HG03521 (cell line): ENCODE results near the gene IRF5.

Source experiments
- ATAC-seq: cut with Tn5 transposase; IDR thresholded peaks from one replicate; pipeline ENCODE4 v1.9.1; 2021; ENCODE audit warnings: mild to moderate bottlenecking, moderate library complexity; ENCODE audit not compliant: unreplicated experiment

IRF5 gene, protein sequence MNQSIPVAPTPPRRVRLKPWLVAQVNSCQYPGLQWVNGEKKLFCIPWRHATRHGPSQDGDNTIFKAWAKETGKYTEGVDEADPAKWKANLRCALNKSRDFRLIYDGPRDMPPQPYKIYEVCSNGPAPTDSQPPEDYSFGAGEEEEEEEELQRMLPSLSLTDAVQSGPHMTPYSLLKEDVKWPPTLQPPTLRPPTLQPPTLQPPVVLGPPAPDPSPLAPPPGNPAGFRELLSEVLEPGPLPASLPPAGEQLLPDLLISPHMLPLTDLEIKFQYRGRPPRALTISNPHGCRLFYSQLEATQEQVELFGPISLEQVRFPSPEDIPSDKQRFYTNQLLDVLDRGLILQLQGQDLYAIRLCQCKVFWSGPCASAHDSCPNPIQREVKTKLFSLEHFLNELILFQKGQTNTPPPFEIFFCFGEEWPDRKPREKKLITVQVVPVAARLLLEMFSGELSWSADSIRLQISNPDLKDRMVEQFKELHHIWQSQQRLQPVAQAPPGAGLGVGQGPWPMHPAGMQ

DNA sequence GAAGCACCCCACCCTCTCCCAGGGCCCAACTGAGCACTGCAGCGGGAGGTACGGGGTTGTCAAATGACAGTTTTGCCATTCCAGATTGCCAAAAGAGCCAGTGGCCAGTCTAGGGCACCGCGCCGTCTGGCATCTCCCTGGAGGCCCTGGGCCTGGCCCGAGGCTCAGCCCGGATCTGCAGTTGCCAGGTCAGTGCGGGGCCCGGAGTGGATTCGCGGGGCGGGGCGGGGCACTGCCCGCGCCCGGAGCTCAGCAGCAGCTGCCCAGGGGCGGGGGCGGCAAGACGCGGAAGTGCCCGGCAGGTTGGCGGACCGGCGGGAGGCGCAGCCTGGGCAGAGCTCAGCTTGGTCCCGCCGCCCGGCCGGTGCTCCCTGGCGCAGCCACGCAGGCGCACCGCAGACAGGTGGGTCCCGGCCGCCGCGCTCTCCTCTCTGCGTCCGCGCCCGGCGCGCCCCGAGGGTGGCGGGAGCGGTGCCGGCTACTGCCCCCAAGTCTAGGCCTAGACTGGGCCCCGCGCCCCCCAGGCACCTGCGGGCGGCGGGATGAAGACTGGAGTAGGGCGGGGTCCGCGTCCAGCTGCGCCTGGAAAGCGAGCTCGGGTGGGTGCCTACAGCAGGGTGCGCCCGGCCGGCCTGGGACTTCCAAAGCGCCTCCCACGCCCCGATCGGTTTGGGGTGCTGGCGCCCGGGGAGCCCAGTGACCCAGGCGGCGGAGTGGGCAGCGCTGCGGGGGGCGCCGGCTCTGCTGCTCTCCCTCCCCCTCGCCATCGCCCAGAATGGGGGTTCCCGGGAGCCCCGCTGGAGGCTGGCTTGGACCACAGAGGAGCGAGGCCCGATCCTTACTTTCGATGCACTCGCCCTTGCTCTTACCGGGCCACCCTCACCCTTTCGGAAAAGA lies at the start of gene IRF5:
TSS of gene IRF5 (plus strand) at position 281 of the 897 bp plus-strand sequence. CDS start 4,155 bp downstream, outside the sequence.
- peak; percentile 11 for ATAC-seq

DNA sequence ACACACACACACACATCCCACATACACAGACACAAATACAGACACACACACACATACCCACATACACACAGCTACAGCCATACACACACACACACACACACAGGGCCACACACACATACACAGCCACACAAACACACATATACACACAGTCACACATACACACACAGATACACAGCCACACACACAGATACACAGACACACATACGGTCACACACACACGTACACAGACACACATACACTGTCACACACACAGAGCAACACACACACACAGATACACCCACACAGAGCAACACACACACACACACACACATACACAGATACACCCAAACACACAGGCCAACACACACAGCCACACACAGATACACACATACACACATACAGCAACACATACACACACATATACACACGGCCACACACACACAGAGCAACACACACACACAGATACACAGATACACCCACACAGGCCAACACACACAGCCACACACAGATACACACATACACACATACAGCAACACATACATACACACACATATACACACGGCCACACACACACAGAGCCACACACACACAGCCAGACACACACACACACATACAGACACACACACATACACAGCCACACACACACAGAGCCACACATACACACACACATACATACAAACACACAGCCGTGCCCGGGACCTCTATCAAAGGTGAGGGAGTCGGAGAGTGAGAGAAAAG lies 49.5 kb upstream of the IRF5 start:
- ATAC-seq = no peak

DNA sequence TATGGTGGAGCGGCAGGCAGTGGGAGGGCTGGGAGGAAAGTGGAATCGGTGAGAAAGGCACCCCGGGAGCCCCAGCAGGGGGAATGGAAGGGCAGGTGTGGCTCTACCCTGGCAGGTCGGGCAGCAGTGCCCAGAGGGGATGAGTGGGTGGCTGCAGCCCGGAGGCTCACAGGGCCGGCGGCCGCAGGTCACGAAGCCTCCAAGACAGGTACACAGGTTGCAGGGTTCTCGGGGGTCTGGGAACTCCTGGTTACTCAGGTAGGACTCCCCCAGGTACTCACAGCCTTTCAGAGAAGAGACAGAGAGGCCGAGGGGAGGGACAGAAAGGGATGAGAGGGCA lies 49.0 kb upstream of the IRF5 start:
- no peak for ATAC-seq

DNA sequence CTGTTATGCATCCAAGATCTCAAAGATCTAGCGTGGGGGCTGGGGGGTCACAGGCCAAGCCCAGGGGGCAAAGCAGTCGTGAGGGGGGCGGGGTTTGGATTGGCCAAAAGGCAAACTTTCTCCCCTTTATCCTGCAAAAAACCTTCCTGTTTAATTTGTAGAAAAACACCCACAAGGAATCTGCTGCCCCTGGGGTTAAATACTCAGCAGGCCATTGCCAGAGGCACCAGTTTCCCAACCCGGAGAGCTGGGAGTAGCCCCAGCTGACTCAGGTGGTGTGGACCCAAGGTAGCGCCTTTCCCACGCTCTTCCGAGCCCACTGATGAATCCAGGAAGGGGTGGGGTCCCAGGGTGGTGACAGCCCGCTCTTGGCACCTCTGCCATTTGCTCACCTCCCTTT lies 48.6 kb upstream of the IRF5 start:
- no peak for ATAC-seq

DNA sequence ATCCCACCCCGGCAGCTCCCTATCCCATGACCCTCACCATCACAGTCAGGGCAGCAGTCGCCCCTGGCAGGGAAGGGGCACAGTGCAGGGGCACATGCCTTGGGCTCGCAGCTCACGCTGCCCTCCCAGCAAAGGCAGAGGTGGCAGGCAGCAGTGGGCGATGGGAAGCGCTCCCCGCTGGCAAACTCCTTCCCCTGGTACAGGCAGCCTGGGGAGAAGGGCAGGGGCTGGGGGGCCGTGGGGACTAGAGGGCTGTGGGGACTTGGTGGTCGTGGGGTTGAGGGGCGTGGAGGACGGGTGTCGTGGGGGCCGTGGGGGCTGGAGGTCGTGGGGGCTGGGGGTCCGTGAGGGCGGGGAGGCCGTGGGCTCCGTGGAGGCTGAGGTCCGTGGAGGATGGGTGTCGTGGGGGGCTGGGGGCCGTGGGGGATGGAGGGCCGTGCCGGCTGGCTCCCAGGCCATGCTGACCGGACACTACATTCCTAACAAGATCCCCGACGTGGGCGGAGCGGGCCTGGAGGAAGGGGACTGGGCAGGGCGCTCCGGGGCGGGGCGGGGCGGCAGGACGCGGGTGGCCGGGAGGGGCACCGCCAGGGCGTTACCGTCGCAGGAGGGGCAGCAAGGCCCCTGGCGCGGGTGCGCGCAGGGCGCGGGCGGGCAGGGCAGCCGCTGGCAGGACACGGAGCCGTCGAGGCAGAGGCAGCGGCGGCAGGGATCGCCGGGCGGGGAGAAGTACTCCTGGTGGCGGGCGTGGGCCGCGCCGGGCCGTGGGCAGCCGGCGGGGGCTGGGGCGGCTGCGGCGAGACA lies 47.2 kb upstream of the IRF5 start:
- no peak for ATAC-seq

DNA sequence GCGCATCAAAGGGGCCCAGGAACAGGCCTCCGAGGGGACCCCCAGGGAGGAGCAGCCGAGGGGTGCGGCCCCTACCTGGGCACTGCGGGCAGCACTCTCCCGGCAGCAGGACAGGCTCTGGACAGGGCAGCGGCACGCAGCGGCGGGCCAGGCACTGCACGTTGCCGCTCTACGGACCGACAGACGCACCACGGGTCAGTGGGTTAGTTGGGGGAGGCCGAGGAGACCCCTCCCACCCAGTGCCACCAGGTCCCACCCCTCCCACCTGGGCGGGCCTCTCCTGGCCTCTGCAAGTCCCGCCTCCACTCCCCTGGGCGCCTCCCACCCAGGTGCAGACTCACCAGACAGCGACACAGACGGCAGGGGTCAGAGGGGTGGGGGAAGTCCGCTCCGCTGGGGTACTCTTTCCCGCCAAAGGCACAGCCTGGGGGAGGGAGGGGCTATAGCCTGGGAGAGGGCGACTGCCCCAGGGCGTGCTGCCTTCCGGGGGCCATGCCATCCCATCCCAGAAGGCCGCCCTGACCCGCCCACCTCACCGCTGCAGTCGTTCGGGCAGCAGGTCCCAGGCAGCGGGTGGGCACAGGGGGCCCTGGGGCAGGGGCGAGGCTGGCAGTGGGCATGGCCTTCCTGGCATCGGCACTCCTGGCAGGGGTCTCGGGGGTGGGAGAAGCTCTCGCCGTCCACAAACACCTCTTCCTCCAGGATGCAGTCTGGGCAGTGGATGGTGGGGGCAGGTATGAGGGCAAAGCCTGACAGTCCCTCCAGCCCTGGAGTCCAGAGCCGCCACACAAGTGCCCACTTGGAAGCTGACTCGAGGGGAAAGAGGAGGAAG lies 46.4 kb upstream of the IRF5 start:
- ATAC-seq = no peak

DNA sequence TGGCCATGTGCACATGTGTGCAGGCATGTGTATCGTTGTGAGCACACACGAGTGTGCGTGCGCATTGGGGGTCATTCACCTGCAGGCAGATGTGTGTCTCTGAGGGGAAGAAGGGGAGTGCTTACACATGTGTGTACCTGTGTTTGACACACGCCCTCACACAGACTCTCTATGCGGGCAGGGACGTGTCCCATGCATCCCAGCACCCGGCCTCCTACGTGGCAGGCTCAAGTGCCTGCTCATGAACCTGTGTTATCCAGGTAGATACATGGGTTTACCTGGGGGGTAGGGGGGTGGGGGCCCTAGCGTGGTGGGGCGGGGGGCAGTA lies 45.8 kb upstream of the IRF5 start:
- no peak for ATAC-seq

DNA sequence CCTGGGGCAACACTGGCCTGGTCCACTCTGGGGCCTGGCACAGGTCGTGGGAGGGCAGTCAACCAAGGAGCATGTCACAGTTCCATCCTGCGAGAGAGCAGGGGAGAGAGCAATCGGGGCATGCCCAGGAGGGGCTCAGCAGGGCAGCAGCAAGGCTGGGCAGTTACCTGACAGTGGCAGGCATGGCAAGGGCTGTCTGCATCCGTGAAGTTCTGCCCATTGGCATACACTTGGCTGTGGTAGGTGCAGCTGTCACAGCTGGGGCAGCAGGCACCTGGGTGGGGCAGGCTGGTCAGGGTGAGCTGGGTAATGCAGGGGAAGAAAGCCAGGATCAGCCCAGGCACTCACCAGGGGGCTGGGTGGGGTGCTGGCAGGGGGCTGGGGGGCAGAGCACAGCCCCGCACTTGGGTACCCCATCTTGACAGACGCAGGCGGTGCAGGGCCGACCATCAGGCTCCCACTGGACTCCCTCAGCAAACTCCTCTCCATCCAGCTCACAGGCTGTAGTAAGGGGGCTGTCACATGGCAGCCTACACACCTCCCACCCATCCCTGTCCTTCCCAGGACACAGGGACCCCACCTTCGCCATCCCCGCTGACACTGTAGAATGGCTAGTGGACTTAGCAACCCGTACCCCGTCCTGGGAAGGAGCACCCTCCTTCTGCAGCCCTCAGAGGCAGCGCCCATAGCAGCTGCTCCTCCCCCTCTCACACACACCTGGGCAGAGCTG lies 45.0 kb upstream of the IRF5 start:
- ATAC-seq = no peak

DNA sequence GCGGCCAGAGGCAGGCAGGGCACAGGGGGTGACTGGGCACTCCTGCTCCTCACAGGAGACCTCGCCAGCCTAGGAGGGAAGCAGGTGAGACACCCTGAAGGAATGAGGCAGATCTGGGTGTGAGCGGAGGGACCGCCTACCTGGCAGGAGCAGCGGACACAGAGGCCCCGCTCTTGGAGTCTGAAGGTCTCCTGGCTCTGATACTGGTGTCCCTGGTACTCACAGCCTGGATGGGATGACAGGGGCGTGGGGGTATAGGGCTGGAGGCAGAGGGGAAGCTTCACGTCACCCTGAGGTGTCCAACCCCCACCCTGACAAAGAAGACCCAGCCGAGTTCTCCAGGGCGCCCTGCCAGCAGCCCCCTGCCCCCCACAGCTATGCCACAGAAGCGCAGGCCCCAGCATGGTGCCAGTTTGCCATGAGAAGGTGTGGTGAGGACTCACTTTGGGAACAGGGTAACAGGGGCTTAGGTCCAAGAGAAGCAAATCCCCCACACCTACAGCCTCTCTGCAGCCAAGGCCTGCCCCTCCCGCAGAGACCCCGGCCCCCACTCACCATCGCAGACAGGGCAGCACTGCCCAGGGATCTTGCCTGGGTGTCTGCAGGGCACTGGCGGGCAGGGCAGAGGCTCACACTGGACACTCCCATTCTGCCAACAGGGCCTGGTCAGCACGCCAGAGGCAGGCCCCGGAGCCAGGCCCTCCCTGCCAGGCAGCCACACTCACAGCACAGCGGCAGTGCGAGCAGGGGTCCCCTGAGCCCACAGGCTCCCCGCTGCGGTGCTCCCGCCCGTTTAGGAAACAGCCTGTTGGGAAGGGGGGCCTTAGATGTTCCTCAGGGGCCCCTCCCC lies 44.3 kb upstream of the IRF5 start:
- no peak for ATAC-seq

DNA sequence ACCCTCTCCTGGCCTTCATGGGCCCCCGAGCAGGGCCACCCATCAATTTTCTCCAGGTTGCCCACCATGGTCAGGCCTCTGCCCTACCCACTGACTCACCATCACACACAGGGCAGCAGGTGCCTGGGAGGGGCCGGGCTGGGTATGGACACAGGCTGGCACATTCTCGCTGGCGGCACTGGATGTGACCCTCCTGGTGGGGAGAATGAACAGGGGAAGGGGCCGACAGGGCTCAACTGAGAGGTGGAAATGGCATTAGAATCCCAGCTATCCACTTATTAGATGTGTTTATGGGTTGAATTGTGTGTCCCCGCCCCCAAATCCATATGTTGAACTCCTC lies 43.7 kb upstream of the IRF5 start:
- no peak for ATAC-seq

DNA sequence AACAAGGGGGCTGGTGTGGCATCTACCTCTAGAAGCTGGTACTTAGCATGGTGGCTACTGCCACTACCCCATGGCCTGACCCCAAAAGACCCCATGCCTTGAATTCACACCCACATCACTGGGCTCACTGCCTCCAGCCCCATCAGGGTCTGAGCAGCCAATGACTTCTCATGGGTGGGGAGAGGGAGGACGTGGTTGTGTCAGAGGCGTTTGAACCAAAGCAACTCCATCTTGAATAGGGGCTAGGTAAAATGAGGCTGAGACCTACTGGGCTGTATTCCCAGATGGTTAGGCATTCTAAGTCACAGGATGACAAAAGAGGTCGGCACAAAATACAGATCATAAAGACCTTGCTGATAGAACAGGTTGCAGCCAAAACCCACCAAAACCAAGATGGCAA lies 42.4 kb upstream of the IRF5 start:
- ATAC-seq = no peak

DNA sequence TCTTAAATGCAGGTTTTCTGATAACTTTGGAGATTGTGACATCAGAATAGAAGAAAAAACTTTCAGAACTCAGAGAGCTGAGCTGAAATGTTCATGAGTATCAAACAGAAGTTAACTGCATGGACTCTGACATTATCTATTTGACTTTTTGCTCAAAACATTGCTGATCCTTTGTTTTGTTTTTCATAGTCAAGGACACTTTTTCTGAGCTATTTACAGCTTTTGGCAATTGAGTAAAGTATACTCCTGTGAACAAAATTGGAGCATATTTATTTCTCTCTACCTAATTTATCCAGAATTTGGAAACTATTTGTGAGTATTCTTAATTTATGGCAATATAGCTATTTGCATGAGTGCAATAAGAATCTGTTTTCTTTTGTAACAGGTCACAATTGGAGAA lies 38.3 kb upstream of the IRF5 start:
- ATAC-seq = no peak

DNA sequence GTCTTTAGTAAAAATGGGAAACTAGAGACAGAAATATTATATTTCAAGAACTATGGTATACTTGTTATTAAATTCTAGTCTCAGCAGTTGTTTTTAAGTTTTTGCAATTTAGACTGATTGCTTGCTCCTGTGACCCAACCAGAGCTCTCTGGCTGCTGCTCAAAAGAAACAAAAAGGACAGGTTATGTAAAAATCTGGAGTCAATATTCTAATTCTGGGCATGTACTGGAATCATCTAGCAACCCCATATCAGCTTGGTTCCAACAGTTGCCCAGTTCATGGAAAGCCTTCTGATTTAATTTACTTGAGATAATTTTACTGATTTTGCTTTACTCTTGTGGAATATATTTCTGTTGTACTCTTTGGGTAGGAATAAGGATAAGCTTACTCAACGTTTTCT lies 37.5 kb upstream of the IRF5 start:
- ATAC-seq = no peak

DNA sequence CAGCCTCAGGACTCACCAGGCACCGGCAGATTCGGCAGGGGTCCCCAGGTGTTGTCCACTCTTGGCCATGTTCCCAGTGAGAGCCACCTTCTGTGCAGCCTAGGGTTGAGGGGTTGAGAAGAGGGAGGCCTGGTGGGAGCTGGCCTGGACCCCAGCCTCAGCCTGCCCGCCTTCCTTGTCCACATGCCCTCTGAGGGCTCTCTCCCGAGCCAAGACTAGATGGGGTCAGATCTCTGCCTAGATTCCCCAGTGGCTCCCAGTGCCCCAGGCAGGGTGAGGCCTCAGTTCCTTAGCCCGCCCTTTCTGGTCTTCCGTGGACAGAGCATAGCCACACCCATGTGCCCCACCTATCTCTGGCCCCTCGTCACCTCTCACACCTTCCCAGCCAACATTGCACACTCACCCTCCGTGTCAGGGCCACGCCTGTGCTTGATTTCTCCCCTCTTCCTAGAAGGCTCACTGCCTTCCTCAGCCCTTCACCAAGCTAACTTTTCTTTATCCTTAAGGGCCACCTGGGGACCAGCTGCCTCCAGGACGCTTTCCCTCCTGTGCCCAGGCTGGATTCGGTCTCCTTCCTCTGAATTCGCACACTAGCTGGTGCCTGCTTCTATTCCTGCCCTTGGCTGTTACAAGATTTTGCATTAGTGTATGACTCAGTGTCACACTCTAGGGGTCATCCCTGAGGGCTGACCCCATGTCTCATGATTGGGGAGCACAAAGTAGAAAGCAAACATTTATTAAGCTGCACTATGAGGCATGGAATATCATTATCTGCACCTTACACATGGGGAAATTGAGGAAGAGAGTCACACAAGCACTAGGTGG lies 34.8 kb upstream of the IRF5 start:
- ATAC-seq = no peak

DNA sequence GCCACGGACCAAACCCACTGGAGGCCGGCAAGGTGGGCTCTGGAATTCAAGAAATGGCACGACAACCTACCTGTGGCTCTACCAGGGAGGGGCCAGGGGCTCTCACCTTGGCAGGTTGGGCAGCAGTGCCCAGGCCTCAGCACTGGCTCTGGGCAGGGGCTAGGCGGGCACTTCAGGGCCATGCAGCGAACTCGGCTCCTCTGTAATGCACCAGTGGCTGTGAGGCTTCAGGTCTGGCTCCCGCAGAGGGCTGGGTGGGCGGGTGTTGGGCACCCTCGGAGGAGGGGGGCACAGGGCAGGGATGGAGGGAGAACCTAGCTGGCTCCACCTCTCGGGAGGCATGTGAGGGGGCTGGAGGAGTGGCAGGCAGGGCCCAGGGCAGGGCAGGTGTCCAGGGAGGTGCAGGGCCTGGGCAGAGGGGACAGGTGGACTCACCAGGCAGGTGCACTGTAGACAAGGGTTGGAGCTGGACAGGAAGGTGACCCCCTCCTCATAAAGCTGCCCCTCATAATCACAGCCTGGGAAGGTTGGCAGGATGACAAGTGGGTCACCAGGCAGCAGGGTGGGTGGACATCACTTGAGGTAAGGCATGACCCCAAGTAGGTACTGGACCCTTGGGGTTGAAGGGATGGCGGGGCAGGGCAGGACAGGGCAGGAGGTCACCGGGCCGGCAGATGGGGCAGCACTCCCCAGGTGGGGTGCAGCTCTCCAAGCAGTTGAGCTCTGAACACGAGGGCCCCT lies 33.9 kb upstream of the IRF5 start:
- ATAC-seq = no peak

DNA sequence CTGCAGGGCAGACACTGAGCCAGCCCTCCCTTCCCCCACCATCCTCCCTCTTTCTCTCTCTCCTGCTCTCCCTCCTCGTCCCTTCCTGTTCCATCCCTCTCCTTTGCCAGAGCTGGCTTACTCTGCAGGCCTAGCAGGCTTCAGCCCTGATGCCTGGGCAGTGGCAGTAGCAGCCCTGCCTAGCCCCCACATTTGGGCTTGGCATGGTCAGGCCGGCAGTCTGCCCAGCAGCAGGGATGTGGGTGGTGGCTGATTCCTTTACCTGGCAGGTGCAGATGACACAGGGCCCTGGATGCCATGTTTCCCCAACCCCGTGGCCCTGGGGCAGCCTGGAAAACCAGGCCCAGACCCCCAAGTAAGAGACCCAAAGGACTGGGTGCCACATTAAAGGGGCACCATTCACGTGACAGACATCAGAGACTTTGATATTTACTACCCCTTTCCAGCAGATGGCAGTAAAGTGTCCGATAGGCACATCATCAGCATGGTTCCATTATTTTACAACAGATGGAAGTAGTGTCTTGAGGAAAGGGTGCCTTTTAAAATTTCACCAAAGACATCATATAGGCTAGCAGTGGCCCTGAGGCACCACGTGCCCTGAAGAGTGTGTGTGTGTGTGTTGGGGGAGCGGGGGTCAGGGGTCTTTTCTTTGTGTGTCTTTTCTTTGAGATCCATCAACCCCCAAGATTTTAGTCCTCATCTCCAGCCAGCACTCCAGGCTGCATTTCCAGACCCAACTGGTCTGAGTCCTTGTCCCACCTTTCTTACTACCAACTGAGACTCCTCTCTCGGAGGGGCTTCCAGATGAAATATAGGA lies 33.1 kb upstream of the IRF5 start:
- no peak for ATAC-seq
